H1 (cell line): ENCODE data around the gene MAVS. TPM values are rescaled to one million over a fixed set of nuclear protein-coding genes. Genes with fewer than 3 reads are reported as not detected.

ENCODE experiments used
- ASH2L ChIP-seq: fragments of 200-600, 300-600 bp; sonication (generic); IDR thresholded peaks from one replicate; pipeline ENCODE4 v1.7.1; 2017; ENCODE audit warnings: low read length
- BACH1 ChIP-seq: IDR thresholded peaks from 2 replicates; pipeline ENCODE4 v1.6.1; 2012; ENCODE audit warnings: low read length, improper control_type of control experiment
- HDAC6 ChIP-seq: IDR thresholded peaks from one replicate; pipeline ENCODE4 v1.7.1; 2012; ENCODE audit warnings: low read depth, mild to moderate bottlenecking, inconsistent platforms, low read length, moderate library complexity
- NANOG ChIP-seq: IDR thresholded peaks from 2 replicates; pipeline ENCODE4 v1.6.1; 2011; ENCODE audit warnings: low read length, low read depth, mild to moderate bottlenecking, inconsistent platforms; ENCODE audit not compliant: insufficient read depth, poor library complexity, severe bottlenecking
- SUZ12 ChIP-seq: fragments of 200-600 bp; sonication (generic); IDR thresholded peaks from 2 replicates; pipeline ENCODE4 v1.6.1; 2012; ENCODE audit warnings: mild to moderate bottlenecking, inconsistent platforms, low read length, moderate library complexity, mixed read lengths
- polyA plus RNA-seq, 7 experiments: library from polyadenylated mRNA; depleted of rRNA in 3 of 7; stranded (reverse) in 5 of 7; unstranded in 2 of 7; fragments of >200 nt in 5 of 7; fragments of 200-250 nt in 2 of 7; gene quantifications; 1 replicate in 5 of 7; 2 replicates in 1 of 7; 4 replicates in 1 of 7; pipeline versions ENCODE4 v1.2.1 to v1.2.3, GENCODE V29; 2011 to 2013; ENCODE audit warnings: missing spikeins in 2 of 7, mixed read lengths in 2 of 7
- total RNA-seq: library from RNA; stranded (reverse); fragmentation: NEBNext Ultra II Directional; extraction: Animal tissue kit (Norgen Biotek cat#: 25700); gene quantifications from 2 replicates; pipeline ENCODE4 v1.2.1, GENCODE V29; 2021

The MAVS gene
- total and polyA plus RNA-seq, 2 of the 8 experiments (the other 6 are each of a cell fraction or from before 2014, with no cell fraction given): 9.9 to 24.3 TPM

GRCh38 chr20:3919352-3919751 lies 72.7 kb downstream of the MAVS start (continued):
- no peak for TF ChIP-seq BACH1
- no peak for TF ChIP-seq SUZ12
- no peak for TF ChIP-seq NANOG
- TF ChIP-seq ASH2L: no peak
- TF ChIP-seq HDAC6: no peak
- TF ChIP-seq, all 59 proteins: peak for 0
